Peyer's patch (tissue), 4 donors: ENCODE measurements around the gene KCTD11. TPM values are rescaled to one million over a fixed set of nuclear protein-coding genes. Genes with fewer than 3 reads are reported as not detected.

Source experiments
- DNase-seq, 3 donors: peaks; one replicate each; pipeline ENCODE4 v3.0.0-alpha.2; 2017 to 2019
- H3K27ac ChIP-seq, 4 donors: fragments of 200-600 bp; sonication (generic); one replicate each; pipeline ENCODE4 v1.5.1; 2016 to 2019
- H3K27me3 ChIP-seq, 2 donors: fragments of 200-600 bp; sonication (generic); one replicate each; pipeline ENCODE4 v1.5.1; 2019
- H3K36me3 ChIP-seq, 3 donors: fragments of 200-600 bp; sonication (generic); one replicate each; pipeline ENCODE4 v1.5.1; 2016 to 2019
- H3K4me1 ChIP-seq, 4 donors: fragments of 200-600 bp; sonication (generic); one replicate each; pipeline ENCODE4 v1.5.1; 2016 to 2019
- H3K4me3 ChIP-seq, 4 donors: fragments of 200-600 bp; sonication (generic); 1 replicate in 3 of 4; 2 replicates in 1 of 4; pipeline ENCODE4 v1.5.1; 2016 to 2019; ENCODE audit warnings: mild to moderate bottlenecking in 1 of 4
- H3K9me3 ChIP-seq, 4 donors: fragments of 200-600 bp; sonication (generic); one replicate each; pipeline ENCODE4 v1.5.1; 2016 to 2019; ENCODE audit warnings: mild to moderate bottlenecking in 1 of 4
- CTCF ChIP-seq, 6 experiments: fragments of 450-650 bp in 4 of 6; fragments of 200-600 bp in 2 of 6; sonication (generic) in 1 of 6; IDR thresholded peaks; one replicate each; pipeline ENCODE4 v1.5.1; 2017 to 2019; ENCODE audit warnings: antibody characterized with exemption in 6 of 6, mild to moderate bottlenecking in 3 of 6, moderate library complexity in 1 of 6
- POLR2A ChIP-seq, 2 donors: fragments of 450-650 bp; IDR thresholded peaks; one replicate each; pipeline ENCODE4 v1.5.1; 2017; ENCODE audit warnings: antibody characterized with exemption in 2 of 2, mild to moderate bottlenecking in 2 of 2, moderate library complexity in 2 of 2
- total RNA-seq, 4 donors: library from RNA; depleted of rRNA; stranded (reverse); fragments of >200 nt; gene quantifications; one replicate each; pipeline ENCODE4 v1.1.0, GENCODE V29; 2016

KCTD11 gene
- total RNA-seq, 4 donors from 2014 or later, result 2.5 to 8.9 (median 7.1) TPM

- Histone ChIP-seq H3K27me3 (no peaks in the 10 kb centered on the region), H3K9me3 (no peaks in the 10 kb centered on the region), H3K4me1 (peaks cover 4 to 39% (median 17%) of the 10 kb centered on the region in 4 donors), H3K27ac (peak overlapping the region; percentile 86 to 98 (median 91)), H3K36me3 (peaks cover 0 to 62% (median 0%) of the 10 kb centered on the region in 3 donors), H3K4me3 (peak overlapping the region; percentile 82 to 97 (median 90))
- TF ChIP-seq CTCF (IDR thresholded peaks at IDR 0.05) (no peak), POLR2A (IDR thresholded peaks at IDR 0.05) (no peak)
- no peak for DNase-seq
These were observed 37.9 kb upstream of the KCTD11 start for GRCh38 chr17:7313890-7314718.

GRCh38 chr17:7314719-7315569 lies 37.0 kb upstream of the KCTD11 start, which contains the start of gene GPS2:
Gene GPS2 (minus strand): TSS chr17:7315360. CDS start chr17:7315052, 308 bp downstream.
- peak; percentile 81 to 84 for TF ChIP-seq POLR2A (IDR thresholded peaks at IDR 0.05)
- no peak for TF ChIP-seq CTCF (IDR thresholded peaks at IDR 0.05)
- Histone ChIP-seq H3K36me3 (peaks cover 0 to 59% (median 0%) of the 10 kb centered on the region in 3 donors), H3K4me3 (peak within 1 kb of the TSS; percentile 82 to 97 (median 90)), H3K27ac (peak within 1 kb of the TSS; percentile 86 to 98 (median 91)), H3K9me3 (no peaks in the 10 kb centered on the region), H3K4me1 (peaks cover 0 to 31% (median 9%) of the 10 kb centered on the region in 4 donors), H3K27me3 (no peaks in the 10 kb centered on the region)
- DNase-seq, result peak; percentile 94 to 97 (median 97)

- no peak for TF ChIP-seq CTCF (IDR thresholded peaks at IDR 0.05)
- TF ChIP-seq POLR2A (IDR thresholded peaks at IDR 0.05), result no peak
- Histone ChIP-seq H3K4me3 (peak overlapping the region; percentile 82 to 97 (median 90)), H3K4me1 (peaks cover 0 to 26% (median 9%) of the 10 kb centered on the region in 4 donors), H3K9me3 (no peaks in the 10 kb centered on the region), H3K36me3 (peaks cover 0 to 59% (median 0%) of the 10 kb centered on the region in 3 donors), H3K27ac (peak overlapping the region; percentile 86 to 98 (median 91)), H3K27me3 (no peaks in the 10 kb centered on the region)
- no peak for DNase-seq
These were observed 36.3 kb upstream of the KCTD11 start for GRCh38 chr17:7315570-7316235.

GRCh38 chr17:7317161-7317803 lies 34.7 kb upstream of the KCTD11 start:
- DNase-seq, result no peak
- Histone ChIP-seq H3K27ac (no peak overlapping the region), H3K9me3 (no peaks in the 10 kb centered on the region), H3K36me3 (peaks cover 0 to 61% (median 0%) of the 10 kb centered on the region in 3 donors), H3K4me1 (peaks cover 0 to 26% (median 9%) of the 10 kb centered on the region in 4 donors), H3K27me3 (no peaks in the 10 kb centered on the region), H3K4me3 (no peak overlapping the region)
- TF ChIP-seq CTCF (IDR thresholded peaks at IDR 0.05) (no peak), POLR2A (IDR thresholded peaks at IDR 0.05) (no peak)
